HG02763 (cell line): Measurements from ENCODE around the gene ZZZ3.
"Not testable (repeated sequence)": the region's sequence is repeated elsewhere in the genome, so short reads cannot be mapped to it uniquely, and the experiment has no call there.

ENCODE experiments used
- ATAC-seq: cut with Tn5 transposase; IDR thresholded peaks from one replicate; pipeline ENCODE4 v1.9.1; 2021; ENCODE audit warnings: mild to moderate bottlenecking, moderate library complexity; ENCODE audit not compliant: unreplicated experiment

ZZZ3 gene

DNA sequence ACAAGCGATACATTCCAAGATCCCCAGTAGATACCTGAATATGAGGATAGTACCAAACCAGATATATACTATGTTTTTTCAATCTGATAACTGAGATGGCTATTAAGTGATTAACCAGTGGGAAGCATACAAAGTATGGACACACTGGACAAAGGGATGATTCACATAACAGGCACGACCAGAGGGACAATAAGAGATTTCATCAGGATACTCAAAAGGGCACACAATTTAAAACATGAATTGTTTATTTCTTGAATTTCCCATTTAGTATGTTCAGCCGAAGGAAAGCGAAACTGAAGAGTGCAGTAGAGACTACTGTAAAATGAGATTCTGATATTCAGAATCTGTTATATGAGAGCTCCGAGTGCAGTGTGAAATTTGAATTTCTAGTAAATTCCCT lies 10.6 kb downstream of the ZZZ3 start:
- ATAC-seq, result no peak

DNA sequence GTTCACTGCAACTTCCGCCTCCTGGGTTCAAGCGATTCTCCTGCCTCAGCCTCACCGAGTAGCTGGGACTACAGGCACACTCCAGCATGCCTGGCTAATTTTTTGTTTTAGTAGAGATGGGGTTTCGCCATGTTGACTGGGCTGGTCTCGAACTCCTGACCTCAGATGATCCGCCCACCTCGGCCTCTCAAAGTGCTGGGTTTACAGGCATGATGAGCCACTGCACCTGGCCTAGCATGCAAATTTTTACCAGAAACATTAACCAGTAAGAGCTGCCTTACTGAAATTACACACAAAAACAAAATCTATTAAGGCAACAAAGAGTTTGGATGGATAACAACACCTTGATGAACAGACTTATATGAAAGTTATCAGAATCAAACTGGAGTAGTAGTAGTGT lies 12.1 kb downstream of the ZZZ3 start:
- no peak for ATAC-seq

DNA sequence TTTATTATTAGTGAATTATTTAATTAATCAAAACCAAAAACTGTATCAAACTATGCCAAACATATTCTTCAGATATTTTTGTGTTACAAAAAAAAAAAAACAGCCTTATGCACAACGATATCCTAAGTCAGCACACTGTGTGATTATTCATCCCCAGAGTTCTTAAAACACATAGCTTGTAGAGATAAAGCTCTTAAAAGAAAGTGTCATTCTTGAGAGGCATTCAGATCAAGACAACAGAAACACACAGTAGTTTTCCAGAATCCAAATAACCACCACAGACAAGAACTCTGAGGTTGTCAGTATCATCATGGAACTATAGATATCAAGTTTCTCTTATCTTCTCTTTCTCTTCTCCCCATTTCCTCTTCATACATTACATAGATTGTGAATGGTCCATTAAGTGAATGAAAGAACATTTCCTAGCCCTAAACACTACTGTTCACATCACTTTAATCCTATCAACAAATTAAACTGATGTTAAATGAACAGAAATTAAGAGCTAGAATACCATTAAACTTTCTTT lies 13.5 kb downstream of the ZZZ3 start:
- ATAC-seq, result no peak

DNA sequence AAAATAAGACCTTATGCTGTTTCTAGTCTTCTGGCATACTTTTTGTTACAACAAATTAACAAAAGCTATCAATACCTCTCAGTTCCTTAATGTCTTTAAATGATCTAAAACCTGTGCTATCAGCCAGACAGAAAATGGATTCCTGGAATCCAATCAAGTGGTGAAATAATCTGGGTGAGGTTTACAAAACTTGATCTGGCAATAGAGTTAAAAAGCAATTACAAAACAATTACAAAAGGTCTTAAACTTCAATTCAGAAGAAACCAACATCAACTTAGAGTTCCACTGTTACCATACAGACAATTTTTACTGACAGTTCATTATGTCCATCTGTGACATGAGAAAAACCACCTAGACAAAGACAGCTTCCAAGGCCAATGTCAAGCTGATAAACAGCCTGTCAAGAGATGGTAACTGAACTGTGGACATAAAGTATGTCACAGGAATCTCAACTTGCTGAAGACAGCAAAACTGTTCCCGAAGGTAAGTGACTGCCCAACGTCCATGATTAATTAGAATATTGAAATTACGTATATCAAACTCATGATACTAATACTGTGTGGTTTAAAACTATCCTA lies 17.4 kb downstream of the ZZZ3 start:
- ATAC-seq, result no peak

DNA sequence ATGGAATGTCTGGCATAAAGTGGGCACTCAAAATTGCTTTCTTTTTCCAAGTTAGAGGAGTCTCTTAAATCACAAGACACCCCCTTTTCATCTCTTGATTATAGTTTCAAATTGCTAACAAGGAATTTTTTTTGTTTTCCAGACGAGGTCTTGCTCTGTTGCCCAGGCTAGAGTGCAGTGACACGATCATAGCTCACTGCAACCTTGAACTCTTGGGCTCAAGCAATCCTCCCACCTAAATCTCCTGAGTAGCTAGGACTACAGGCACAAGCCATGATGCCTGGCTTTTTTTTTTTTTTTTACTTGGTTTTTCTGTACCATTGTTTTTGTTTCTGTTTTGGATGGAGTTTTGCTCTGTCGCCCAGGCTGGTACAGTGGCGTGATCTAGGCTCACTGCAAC lies 20.8 kb downstream of the ZZZ3 start:
- no peak for ATAC-seq

DNA sequence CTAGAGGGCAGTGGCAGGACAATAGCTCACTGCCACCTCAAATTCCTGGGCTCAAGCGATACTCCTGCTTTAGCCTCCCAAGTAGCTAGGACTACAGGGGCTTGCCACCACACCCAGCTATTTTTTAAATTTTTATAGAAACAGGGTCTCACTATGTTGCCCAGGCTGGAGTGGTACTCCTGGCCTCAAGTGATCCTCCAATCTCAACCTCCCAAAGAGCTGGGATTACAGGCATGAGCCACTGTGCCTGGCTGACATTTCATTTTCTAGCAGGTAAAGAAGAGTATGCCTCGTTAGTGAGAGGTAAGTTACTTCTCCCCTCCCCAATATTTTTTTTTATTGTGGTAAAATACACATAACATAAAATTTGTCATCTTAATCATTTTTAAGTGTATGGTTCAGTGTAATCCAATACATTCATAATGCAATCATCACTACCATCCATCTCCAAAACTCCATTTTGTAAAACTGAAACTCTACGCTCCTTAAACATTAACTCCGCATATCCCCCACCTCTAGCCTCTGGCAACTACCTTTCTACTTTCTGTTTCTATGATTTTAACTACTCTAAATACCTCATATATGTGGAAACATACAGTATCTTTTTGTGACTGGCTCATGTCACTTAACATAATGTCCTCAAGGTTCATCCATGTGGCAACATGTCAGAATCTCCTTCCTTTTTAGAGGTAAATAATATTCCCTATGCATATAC lies 22.4 kb downstream of the ZZZ3 start:
- ATAC-seq, result no peak

DNA sequence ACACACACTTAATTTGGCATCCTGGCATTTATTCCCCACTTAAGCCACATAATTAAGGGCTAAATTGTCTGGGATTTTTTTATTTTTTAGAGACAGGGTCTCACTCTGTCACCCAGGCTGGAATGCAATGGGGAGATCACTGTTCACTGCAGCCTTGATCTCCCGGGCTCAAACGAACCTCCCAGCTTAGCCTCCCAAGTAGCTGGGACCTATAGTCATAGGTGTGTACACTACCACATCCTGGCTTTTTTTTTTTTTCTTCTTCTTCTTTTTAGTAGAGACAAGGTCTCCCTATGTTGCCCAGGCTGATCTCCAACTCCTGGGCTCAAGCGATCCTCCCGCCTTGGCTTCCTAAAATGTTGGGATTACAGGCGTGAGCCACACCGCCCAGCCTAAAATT lies 24.2 kb downstream of the ZZZ3 start:
- ATAC-seq, result no peak

DNA sequence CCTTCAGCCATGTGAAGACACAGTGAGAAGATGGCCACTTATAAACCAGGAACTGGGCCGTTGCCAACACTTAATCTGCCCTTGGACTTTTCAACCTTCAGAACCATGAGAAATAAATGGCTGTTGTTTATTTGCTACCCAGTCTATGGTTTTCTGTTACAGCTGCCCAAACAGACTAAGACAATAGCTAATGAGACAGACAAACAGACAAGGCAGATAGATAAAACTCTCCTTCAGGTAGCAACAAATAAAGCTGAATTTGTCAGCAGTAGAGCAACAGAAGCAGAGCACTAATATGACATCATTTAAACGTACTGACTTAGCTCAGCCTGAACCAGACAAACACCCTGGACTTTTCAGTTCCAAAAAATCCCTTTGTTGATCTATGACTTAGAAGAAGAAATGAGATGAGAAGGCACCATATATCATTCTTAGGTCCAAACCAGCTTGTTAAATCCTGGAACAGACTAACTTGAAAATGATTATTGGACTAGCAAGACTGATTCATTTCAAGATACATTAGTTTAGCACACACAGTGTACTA lies 27.0 kb downstream of the ZZZ3 start:
- no peak for ATAC-seq

DNA sequence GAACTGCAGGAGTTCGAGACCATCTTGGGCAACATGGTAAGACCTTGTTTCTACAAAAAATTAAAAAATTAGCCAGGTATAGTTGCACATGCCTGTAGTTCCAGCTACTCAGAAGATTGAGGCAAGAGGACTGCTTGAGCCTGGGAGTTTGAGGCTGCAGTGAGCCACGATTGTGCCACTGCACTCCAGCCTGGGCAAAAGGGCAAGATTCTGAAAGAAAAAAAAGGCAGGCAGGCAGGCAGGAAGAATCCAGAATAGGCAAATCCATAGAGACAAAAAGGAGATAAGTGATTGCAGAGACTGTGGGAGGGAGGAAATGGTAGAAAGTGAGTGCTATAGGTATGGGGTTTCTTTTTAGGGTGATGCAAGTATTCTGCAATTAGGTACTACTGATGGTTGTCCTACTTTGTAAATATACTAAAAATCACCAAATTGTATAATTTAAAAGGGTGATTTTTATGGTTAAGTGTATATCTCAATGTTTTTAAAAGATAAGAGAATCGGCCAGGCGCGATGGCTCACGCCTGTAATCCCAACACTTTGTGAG lies 29.4 kb downstream of the ZZZ3 start:
- ATAC-seq, result no peak

DNA sequence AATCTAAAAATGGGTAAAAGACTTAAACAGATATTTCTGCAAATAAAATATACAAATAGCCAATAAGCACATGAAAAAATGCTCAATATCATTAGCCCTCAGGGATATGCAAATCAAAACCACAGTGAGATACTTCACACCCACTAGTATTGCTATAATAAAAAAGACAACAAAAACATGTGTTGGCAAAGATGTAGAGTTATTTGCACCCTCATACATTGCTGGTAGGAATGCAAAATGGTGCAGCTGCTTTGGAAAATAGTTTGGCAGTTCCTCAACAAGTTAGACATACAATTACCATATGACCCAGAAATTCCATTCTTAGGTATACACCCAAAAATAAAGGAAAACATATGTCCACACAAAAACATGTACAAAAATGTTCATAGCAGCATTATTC lies 30.2 kb downstream of the ZZZ3 start:
- ATAC-seq, result no peak

DNA sequence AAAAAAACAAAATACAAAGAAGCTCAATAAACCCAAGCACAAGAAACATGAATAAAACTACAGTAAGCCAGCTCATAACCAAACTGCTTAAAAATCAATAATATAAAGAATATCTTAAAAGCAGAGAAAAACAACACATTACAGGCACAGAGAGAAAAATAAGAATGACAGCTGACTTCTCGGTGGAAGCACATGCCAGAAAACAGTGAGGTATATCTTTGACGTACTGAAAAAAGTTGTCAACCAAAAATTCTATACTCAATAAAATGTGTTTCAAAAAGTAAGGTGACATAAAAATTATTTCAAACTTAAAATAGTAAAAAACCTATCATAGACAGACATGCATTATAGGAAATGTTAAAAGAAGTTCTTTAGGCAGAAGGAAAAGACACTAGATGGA lies 33.3 kb downstream of the ZZZ3 start:
- ATAC-seq, result no peak

DNA sequence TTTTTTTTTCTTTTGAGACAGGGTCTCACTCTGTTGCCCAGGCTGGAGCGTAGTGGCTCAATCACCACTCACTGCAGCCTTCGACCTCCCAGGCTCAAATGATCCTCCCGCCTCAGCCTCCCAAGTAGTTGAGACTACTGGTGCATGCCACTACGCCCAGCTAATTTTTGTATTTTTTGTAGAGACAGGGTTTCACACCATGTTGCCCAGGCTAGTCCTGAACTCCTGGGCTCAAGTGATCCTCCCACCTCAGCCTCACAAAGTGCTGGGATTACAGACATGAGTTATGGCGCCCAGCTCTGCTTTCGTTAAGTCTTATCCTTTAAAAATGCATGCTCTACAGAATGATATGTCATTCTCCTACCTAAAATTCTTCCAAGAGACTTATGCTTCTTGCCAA lies 36.2 kb downstream of the ZZZ3 start:
- not testable (repeated sequence) for ATAC-seq

DNA sequence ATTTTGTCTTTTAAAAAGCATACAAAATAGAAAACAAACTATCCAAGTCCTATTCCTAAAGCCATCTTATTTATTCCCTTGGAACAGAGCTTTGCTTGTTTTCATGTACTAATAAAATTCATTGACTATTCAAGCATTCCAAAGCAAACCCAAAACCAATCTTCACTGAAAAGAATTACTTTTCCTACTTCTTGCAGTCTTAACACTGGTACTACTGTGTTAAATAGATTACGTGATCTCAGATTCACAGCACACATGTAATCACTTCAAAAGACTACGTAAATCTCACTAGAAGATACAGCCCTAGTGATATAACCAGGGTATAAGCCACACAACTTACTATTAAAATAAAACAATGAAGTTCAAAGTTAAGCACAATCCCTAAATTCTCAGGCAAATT lies 39.0 kb downstream of the ZZZ3 start:
- ATAC-seq, result no peak

DNA sequence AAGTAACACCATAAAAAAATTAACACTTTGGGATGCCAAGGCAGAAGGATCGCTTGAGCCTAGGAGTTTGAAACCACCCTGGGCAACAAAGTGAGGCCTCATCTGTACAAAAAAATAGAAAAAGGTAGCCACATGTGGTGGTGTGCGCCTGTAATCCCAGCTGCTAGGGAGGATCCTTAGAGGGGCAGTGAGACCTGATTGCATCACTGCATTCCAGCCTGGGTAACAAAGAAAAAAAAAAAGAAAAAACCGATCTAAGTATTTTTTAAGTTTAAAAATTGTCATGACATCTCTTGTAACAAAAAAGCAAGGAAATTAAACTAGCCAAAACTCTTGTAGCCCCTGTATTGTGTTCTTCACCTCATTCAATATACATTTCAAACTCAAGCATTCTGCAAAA lies 39.5 kb downstream of the ZZZ3 start:
- ATAC-seq, result no peak

DNA sequence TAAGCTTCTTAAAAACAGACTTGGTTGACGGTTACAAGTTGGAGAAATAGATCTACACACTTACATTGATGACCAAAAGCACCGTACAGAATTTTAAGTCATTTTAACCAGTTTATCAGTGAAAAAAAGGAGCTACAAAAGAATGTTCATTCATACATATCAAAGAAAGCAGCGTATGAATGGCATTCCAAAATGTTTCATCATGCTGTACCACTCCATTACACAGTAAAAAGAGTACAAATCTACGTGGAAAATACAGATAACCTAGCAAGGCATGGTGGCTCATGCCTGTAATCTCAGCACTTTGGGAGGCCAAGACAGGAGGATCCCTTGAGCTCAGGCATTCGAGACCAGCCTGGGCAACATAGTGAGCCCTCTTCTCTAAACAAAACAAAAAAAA lies 40.3 kb downstream of the ZZZ3 start:
- ATAC-seq, result no peak

DNA sequence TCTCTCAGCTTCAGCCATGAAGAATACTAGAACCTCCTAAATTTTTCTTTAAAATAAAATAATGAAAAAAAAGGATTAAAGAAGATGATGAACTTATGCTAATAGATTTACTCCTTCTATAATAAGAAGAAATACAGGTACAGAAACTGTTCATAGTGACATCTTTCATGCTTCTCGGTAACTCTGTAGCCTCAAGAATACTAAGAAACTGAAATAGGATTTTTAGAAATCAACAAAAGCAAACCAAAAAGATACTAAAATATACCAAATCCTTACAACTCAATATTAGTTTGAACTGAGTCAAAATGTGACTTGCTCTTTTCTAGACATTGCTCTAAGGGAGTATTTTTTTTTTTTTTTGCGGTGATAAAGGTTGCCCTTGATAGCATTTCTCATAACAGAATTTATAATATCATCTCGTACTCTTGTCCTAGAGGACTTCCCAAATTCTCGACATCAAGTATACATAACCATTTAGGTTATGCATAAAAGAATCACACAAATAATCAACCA lies 42.8 kb downstream of the ZZZ3 start:
- no peak for ATAC-seq

DNA sequence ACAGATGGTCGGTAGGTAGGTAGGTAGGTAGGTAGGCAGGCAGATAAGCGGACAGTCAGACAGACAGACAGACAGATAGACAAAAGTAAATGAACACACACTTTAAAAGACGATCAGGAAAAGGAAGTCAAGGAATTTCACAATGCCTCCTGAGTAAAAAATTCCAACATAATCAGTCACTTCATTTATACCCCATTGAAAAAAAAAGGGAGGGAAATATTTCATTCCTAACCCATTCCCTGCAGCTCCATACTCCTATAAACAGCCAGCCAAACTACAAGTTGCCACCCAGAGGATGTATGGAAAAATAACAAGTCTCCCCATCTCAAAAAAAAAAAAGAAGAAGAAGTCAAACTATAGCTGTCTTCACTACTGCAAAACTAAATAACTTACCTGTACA lies 43.4 kb downstream of the ZZZ3 start:
- no peak for ATAC-seq

DNA sequence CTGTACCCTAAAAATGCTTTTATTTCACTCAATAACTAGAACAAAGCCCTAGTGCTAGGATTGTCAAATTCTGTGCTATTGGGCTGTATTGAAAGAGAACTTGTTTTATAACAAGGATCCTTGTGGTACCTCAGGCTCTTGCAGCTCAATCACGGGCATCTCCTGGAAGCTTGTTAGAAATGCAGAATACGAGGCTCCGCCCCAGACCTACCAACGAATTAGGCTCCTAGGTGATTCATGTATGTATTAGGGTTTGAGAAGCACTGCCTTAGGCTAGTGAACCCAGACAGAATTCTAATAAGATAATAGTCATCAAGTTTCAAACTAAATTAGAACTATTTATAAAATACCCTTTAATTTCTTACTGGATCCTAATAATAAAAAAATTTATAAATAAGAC lies 45.6 kb downstream of the ZZZ3 start:
- ATAC-seq, result no peak
